Measurements from ENCODE around the gene NOX1. TPM values are rescaled to one million over a fixed set of nuclear protein-coding genes. Genes with fewer than 3 reads are reported as not detected.

The NOX1 gene
- total RNA-seq, 1 experiment from 2014 or later, result not detected

- BruUV-seq (replicated peaks), result no TSS peak
- no peaks in the 10 kb centered on the region for H4K20me1 ChIP-seq (ENCODE audit: insufficient read depth)
- H3K27ac ChIP-seq, result no peak overlapping the region
- H3K79me2 ChIP-seq (ENCODE audit: low read depth), result no peaks in the 10 kb centered on the region
- ChIA-PET POLR2A (ENCODE audit: unreplicated experiment) (no interaction called here), CTCF (no interaction called here)
- no peak for TF ChIP-seq EZH2 (IDR thresholded peaks at IDR 0.05; ENCODE audit: low read depth)
- TF ChIP-seq CTCF (conservative IDR thresholded peaks at IDR 0.05), result no peak
- no peaks in the 10 kb centered on the region for H3K27me3 ChIP-seq (ENCODE audit: insufficient read depth, low read depth)
- no peaks in the 10 kb centered on the region for H3K36me3 ChIP-seq (ENCODE audit: low read depth)
- intact Hi-C loops (cut with micrococcal nuclease; ENCODE audit: unreplicated experiment), result no loop called here
- H3K9me3 ChIP-seq (ENCODE audit: insufficient read depth, low read depth), result no peaks in the 10 kb centered on the region
- H3K4me3 ChIP-seq, result no peak overlapping the region
- H3K4me1 ChIP-seq (replicated peaks; ENCODE audit: insufficient read depth), result peaks cover 10% of the 10 kb centered on the region
- peak overlapping the region; percentile 23; the same call in 1 of the 2 replicates for H3K4me2 ChIP-seq
- H2AFZ ChIP-seq, result no peak overlapping the region
- no peaks in the 10 kb centered on the region for H3F3A ChIP-seq (ENCODE audit: insufficient read depth, low read depth)
- no peak for DNase-seq
- H3K9me2 ChIP-seq (ENCODE audit: insufficient read depth), result no peaks in the 10 kb centered on the region
Measured at GRCh38 chrX:100864657-100865391, 9.3 kb downstream of the NOX1 start.

- POLR2A ChIA-PET (ENCODE audit: unreplicated experiment), result no interaction called here
- no peaks in the 10 kb centered on the region for H3K79me2 ChIP-seq (ENCODE audit: low read depth)
- intact Hi-C loops (cut with micrococcal nuclease; ENCODE audit: unreplicated experiment), result no loop called here
Measured at GRCh38 chrX:100863326-100863864, 10.8 kb downstream of the NOX1 start.

GRCh38 chrX:100852810-100853209 lies 21.3 kb downstream of the NOX1 start:
- no TSS peak for BruUV-seq (replicated peaks)
- H3K27me3 ChIP-seq (ENCODE audit: insufficient read depth, low read depth), result no peaks in the 10 kb centered on the region
- CTCF ChIA-PET, result no interaction called here

More at GRCh38 chrX:100863326-100863864, 10.8 kb downstream of the NOX1 start:
- H3K9me3 ChIP-seq (ENCODE audit: insufficient read depth, low read depth), result no peaks in the 10 kb centered on the region
- no peaks in the 10 kb centered on the region for H3K27me3 ChIP-seq (ENCODE audit: insufficient read depth, low read depth)
- H3K9me2 ChIP-seq (ENCODE audit: insufficient read depth), result no peaks in the 10 kb centered on the region
- H3K4me2 ChIP-seq, result no peak overlapping the region
- no peaks in the 10 kb centered on the region for H3F3A ChIP-seq (ENCODE audit: insufficient read depth, low read depth)
- CTCF ChIA-PET, result no interaction called here
- no TSS peak for BruUV-seq (replicated peaks)
- H3K4me1 ChIP-seq (replicated peaks; ENCODE audit: insufficient read depth), result peaks cover 10% of the 10 kb centered on the region
- no peaks in the 10 kb centered on the region for H4K20me1 ChIP-seq (ENCODE audit: insufficient read depth)
- no peaks in the 10 kb centered on the region for H3K36me3 ChIP-seq (ENCODE audit: low read depth)
- H2AFZ ChIP-seq, result no peak overlapping the region
- no peak overlapping the region for H3K4me3 ChIP-seq
- H3K27ac ChIP-seq, result no peak overlapping the region
- no peak for DNase-seq
- TF ChIP-seq EZH2 (IDR thresholded peaks at IDR 0.05; ENCODE audit: low read depth), result no peak
- no peak for TF ChIP-seq CTCF (conservative IDR thresholded peaks at IDR 0.05)

More at GRCh38 chrX:100852810-100853209, 21.3 kb downstream of the NOX1 start:
- H3K27ac ChIP-seq, result no peak overlapping the region
- no peaks in the 10 kb centered on the region for H3K9me3 ChIP-seq (ENCODE audit: insufficient read depth, low read depth)
- no peak overlapping the region for H3K4me2 ChIP-seq
- intact Hi-C loops (cut with micrococcal nuclease; ENCODE audit: unreplicated experiment), result no loop called here
- no peaks in the 10 kb centered on the region for H3F3A ChIP-seq (ENCODE audit: insufficient read depth, low read depth)
- POLR2A ChIA-PET (ENCODE audit: unreplicated experiment), result no interaction called here
- DNase-seq, result no peak
- H4K20me1 ChIP-seq (ENCODE audit: insufficient read depth), result no peaks in the 10 kb centered on the region
- TF ChIP-seq CTCF (conservative IDR thresholded peaks at IDR 0.05), result no peak
- no peak for TF ChIP-seq EZH2 (IDR thresholded peaks at IDR 0.05; ENCODE audit: low read depth)
- no peaks in the 10 kb centered on the region for H3K9me2 ChIP-seq (ENCODE audit: insufficient read depth)
- no peak overlapping the region for H3K4me3 ChIP-seq
- H3K4me1 ChIP-seq (replicated peaks; ENCODE audit: insufficient read depth), result no peaks in the 10 kb centered on the region
- no peaks in the 10 kb centered on the region for H3K79me2 ChIP-seq (ENCODE audit: low read depth)
- no peak overlapping the region for H2AFZ ChIP-seq
- no peaks in the 10 kb centered on the region for H3K36me3 ChIP-seq (ENCODE audit: low read depth)

Measured in PC-9 (cell line).